Measurements from ENCODE around the gene OBSL1. TPM values are rescaled to one million over a fixed set of nuclear protein-coding genes. Genes with fewer than 3 reads are reported as not detected.

OBSL1 gene
- total and polyA plus RNA-seq, 4 donors = 34.0 to 75.2 (median 64.0) TPM

DNA sequence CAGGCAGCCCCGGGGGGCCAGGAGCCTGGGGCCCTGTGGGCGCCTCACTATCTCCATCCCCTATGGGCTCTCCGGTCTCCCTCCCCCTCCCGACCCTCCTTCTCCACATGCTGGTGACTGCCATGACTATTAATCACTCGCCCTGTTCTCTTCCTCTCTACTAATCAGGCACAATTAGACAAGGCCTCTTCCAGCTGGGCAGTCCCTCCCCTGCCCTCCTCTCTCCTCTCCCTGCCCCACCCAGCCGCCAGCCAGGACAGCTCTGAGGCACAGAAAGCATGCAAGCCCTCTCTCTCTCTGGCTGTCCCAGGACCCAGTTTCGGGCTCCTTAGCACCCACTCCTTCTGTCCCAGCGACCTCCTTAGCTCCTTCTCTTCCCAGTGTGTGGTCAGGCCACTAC lies 51.3 kb downstream of the OBSL1 start:
- TF ChIP-seq, protein P1, sequence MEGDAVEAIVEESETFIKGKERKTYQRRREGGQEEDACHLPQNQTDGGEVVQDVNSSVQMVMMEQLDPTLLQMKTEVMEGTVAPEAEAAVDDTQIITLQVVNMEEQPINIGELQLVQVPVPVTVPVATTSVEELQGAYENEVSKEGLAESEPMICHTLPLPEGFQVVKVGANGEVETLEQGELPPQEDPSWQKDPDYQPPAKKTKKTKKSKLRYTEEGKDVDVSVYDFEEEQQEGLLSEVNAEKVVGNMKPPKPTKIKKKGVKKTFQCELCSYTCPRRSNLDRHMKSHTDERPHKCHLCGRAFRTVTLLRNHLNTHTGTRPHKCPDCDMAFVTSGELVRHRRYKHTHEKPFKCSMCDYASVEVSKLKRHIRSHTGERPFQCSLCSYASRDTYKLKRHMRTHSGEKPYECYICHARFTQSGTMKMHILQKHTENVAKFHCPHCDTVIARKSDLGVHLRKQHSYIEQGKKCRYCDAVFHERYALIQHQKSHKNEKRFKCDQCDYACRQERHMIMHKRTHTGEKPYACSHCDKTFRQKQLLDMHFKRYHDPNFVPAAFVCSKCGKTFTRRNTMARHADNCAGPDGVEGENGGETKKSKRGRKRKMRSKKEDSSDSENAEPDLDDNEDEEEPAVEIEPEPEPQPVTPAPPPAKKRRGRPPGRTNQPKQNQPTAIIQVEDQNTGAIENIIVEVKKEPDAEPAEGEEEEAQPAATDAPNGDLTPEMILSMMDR (IDR thresholded peaks at IDR 0.05; ENCODE audit: control extremely low read depth, extremely low read depth) = no peak
- peaks cover 0 to 22% (median 0%) of the 10 kb centered on the region in 5 donors for H3K4me1 ChIP-seq (ENCODE audit: control insufficient read depth in 5 of 5, insufficient read depth in 5 of 5, low read length in 5 of 5)
- H3K4me3 ChIP-seq = no peak overlapping the region
- peaks cover 0 to 59% (median 25%) of the 10 kb centered on the region in 3 donors for H3K27me3 ChIP-seq (ENCODE audit: control insufficient read depth in 3 of 3, insufficient read depth in 3 of 3, low read length in 2 of 3)
- H3K27ac ChIP-seq (ENCODE audit: low read depth in 1 of 2, low read length in 1 of 2) = no peak overlapping the region
- DNase-seq = no peak
- no peak for ATAC-seq (ENCODE audit: insufficient read depth, low FRiP score)
- H3K36me3 ChIP-seq (ENCODE audit: control insufficient read depth in 4 of 4, insufficient read depth in 4 of 4, low read length in 4 of 4) = no peaks in the 10 kb centered on the region
- H3K9me3 ChIP-seq (ENCODE audit: control insufficient read depth in 4 of 4, insufficient read depth in 3 of 4, low read length in 3 of 4) = peaks cover 0 to 5% (median 0%) of the 10 kb centered on the region in 4 donors
- H3K9ac ChIP-seq (ENCODE audit: insufficient read depth in 1 of 2, low read length in 2 of 2) = no peak overlapping the region
- WGBS, 2 donors = 61 to 66% methylated on average over 8 of the region's 8 CpGs

DNA sequence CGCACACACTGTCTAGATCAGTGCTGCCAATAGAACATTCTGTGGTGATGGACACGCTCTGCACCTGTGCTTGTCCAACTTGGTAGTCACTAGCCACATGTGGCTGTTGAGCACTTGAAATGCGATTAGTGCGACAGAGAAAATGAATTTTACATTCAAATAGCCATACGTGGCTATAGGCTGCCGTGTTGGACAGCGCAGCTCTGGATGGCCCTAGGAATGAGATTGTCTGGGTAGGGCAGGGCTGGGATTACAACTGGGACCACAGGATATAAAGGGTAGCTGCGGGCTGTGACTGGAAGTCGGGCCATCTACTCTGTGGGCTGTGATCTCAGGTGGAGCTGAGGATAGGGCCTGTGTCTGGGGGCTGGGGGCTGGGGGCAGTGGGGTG lies 51.8 kb downstream of the OBSL1 start:
- Histone ChIP-seq H3K9me3 (ENCODE audit: control insufficient read depth in 4 of 4, insufficient read depth in 3 of 4, low read length in 3 of 4) (peaks cover 0 to 3% (median 0%) of the 10 kb centered on the region in 4 donors), H3K9ac (ENCODE audit: insufficient read depth in 1 of 2, low read length in 2 of 2) (no peak overlapping the region), H3K4me3 (no peak overlapping the region), H3K27me3 (ENCODE audit: control insufficient read depth in 3 of 3, insufficient read depth in 3 of 3, low read length in 2 of 3) (peaks cover 0 to 56% (median 25%) of the 10 kb centered on the region in 3 donors), H3K36me3 (ENCODE audit: control insufficient read depth in 4 of 4, insufficient read depth in 4 of 4, low read length in 4 of 4) (no peaks in the 10 kb centered on the region), H3K4me1 (ENCODE audit: control insufficient read depth in 5 of 5, insufficient read depth in 5 of 5, low read length in 5 of 5) (peaks cover 0 to 27% (median 0%) of the 10 kb centered on the region in 5 donors), H3K27ac (ENCODE audit: low read depth in 1 of 2, low read length in 1 of 2) (no peak overlapping the region)
- DNase-seq (no peak), ATAC-seq (ENCODE audit: insufficient read depth, low FRiP score) (no peak)
- TF ChIP-seq, protein P1 (IDR thresholded peaks at IDR 0.05; ENCODE audit: control extremely low read depth, extremely low read depth) = no peak
- 87% methylated on average over 9 of the region's 9 CpGs for WGBS, 2 donors

DNA sequence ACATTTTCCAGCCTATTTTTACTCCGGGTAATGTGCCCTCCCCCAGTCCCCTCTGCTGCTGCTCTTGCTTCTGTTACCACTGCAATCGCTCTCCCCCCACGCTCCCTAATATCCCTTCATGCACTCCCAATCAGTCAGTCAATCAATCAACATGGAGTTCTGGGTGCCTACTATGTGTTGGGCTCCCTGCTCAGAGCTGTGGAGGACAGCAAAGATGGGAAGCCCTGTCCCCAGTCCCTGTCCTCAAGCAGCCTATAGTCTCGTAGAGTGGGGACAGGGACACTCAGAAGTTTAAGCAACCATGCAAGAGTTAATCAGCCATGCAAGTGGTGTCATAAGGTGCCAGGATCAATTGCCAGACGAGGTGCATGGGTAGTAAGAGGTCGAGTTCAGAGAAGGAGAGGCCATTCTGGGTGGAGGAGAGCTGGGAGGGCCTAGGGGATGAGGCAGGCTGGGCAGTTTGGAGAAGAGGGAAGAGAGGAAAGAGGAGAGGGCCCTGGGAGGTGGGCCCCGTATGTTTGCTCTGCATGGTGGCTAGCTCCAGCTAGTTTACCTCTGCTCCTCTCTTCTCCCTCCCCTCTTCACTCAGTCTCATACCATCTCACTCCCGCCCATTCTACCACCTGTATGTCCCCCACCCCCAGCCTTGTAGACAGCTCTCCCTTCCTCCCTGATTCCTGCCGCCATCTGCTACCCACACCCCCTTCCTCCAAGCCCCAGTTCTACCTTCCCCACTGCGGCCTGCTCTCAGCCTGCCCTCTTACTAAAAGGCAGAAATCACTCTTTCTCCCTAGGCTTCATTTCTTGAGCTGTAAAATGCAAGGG lies 53.2 kb downstream of the OBSL1 start:
- WGBS, 2 donors = 61 to 70% methylated on average over 10 of the region's 10 CpGs
- Histone ChIP-seq H3K4me1 (ENCODE audit: control insufficient read depth in 5 of 5, insufficient read depth in 5 of 5, low read length in 5 of 5) (peaks cover 0 to 36% (median 0%) of the 10 kb centered on the region in 5 donors), H3K9ac (ENCODE audit: insufficient read depth in 1 of 2, low read length in 2 of 2) (peak overlapping the region in 1 of 2 donors; percentile 23), H3K36me3 (ENCODE audit: control insufficient read depth in 4 of 4, insufficient read depth in 4 of 4, low read length in 4 of 4) (no peaks in the 10 kb centered on the region), H3K27ac (ENCODE audit: low read depth in 1 of 2, low read length in 1 of 2) (no peak overlapping the region), H3K4me3 (no peak overlapping the region), H3K9me3 (ENCODE audit: control insufficient read depth in 4 of 4, insufficient read depth in 3 of 4, low read length in 3 of 4) (peaks cover 0 to 3% (median 0%) of the 10 kb centered on the region in 4 donors), H3K27me3 (ENCODE audit: control insufficient read depth in 3 of 3, insufficient read depth in 3 of 3, low read length in 2 of 3) (peaks cover 0 to 55% (median 23%) of the 10 kb centered on the region in 3 donors)
- ATAC-seq (ENCODE audit: insufficient read depth, low FRiP score) = no peak
- no peak for DNase-seq
- TF ChIP-seq, protein P1 (IDR thresholded peaks at IDR 0.05; ENCODE audit: control extremely low read depth, extremely low read depth) = no peak

All from lung (tissue), 12 donors.